A549 treated with Mapracorat at 1 μM for 4 hours (cell line): ENCODE results near the gene ZNF536. TPM values are rescaled to one million over a fixed set of nuclear protein-coding genes. Genes with fewer than 3 reads are reported as not detected.

Experiments
- total RNA-seq: library from RNA; stranded (reverse); fragments of 200-300 nt; extraction: Qiagen RNA extraction; gene quantifications from 5 replicates; pipeline ENCODE4 v1.2.3, GENCODE V29; 2022

The ZNF536 gene
- total RNA-seq = not detected in 5 replicates

DNA sequence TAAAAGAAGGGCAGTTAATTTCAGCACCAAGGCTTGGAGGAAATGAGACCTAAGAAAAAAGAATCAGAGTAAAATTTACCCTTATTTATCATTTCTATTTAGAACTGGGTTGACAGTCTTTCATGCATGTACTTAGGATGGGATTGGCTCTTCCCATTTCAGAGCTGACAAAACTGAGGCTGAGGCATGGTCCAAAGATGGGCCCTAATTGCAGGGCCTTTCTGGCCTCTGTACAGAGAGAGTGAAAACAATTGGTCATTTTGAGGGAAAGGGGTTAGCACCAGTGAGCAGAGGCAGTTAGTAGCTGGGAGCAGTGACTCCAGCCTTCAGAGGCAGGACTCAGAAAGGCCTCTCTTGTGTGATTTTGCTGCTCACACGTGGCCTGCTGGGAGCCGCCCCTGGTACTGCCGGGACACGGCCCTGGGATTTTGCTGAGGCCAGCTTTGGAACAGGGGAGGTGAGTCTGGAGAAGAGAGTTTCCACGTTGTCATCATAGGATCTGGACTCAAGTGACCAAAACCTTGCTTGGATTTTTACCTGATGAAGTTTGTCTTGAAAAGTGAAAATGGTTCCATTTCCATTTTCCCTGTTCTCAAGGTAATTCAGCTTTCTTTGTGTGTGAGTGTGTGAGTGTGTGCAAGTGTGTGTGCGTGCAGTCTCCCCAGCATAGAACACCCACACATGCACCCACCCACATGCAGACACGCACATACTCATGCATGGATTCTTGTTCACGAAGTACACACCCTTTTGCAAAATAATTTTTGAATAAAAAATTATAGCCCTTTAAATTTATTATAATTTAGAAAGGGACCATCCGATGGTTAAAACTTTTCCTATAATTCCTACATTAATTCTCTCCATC lies at the start of gene ZNF536:
Gene ZNF536, plus strand, starts transcription at position 425 of the 865 bp plus-strand sequence. CDS start 71,179 bp downstream, outside the sequence.

